ENCODE results near the gene SLMAP.

Gene SLMAP

DNA sequence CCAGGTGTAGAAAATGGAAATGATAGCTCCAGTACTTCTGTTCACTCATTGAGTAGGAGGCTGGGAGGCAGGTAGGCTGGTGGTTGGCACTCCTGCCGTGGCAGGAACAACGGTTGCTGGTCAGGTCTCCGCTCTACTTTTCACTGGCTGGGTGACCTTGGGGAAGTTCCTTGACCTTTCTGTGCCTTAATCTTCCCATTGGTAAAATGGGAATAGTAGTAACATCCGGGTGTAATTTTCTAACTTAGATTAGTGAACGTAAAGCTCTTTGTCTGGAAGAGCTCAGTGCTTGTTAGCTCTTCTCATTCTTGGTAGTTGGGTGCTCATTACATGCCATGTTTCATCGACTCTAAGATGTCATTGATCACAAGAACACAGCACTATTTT is 206.3 kb downstream of the SLMAP start:
- Histone ChIP-seq H3K9ac (ENCODE audit: low read length) (no peak overlapping the region), H2AFZ (ENCODE audit: low read length) (no peak overlapping the region), H3K27ac (ENCODE audit: low read length) (no peak overlapping the region), H3K4me3 (ENCODE audit: low read length) (no peak overlapping the region), H3K27me3 (replicated peaks; ENCODE audit: insufficient read depth, low read length) (no peaks in the 10 kb centered on the region), H4K20me1 (ENCODE audit: insufficient read depth, low read length) (no peaks in the 10 kb centered on the region), H3F3A (ENCODE audit: insufficient read depth, low read length) (no peaks in the 10 kb centered on the region), H3K4me2 (ENCODE audit: low read depth, low read length) (no peak overlapping the region), H3K4me1 (ENCODE audit: low read length) (no peaks in the 10 kb centered on the region), H3K36me3 (replicated peaks; ENCODE audit: insufficient read depth, low read length) (no peaks in the 10 kb centered on the region), H3K9me2 (replicated peaks; ENCODE audit: insufficient read depth, low read length) (no peaks in the 10 kb centered on the region), H3K9me3 (replicated peaks; ENCODE audit: insufficient read depth, low read length) (no peaks in the 10 kb centered on the region), H3K79me2 (ENCODE audit: low read length) (no peaks in the 10 kb centered on the region)
- TF ChIP-seq EZH2 (optimal IDR thresholded peaks at IDR 0.05; ENCODE audit: low read depth, low read length) (no peak), EZH2phosphoT487 (IDR thresholded peaks at IDR 0.05; ENCODE audit: low read length) (no peak)
- TF ChIP-seq, protein P1, sequence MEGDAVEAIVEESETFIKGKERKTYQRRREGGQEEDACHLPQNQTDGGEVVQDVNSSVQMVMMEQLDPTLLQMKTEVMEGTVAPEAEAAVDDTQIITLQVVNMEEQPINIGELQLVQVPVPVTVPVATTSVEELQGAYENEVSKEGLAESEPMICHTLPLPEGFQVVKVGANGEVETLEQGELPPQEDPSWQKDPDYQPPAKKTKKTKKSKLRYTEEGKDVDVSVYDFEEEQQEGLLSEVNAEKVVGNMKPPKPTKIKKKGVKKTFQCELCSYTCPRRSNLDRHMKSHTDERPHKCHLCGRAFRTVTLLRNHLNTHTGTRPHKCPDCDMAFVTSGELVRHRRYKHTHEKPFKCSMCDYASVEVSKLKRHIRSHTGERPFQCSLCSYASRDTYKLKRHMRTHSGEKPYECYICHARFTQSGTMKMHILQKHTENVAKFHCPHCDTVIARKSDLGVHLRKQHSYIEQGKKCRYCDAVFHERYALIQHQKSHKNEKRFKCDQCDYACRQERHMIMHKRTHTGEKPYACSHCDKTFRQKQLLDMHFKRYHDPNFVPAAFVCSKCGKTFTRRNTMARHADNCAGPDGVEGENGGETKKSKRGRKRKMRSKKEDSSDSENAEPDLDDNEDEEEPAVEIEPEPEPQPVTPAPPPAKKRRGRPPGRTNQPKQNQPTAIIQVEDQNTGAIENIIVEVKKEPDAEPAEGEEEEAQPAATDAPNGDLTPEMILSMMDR (IDR thresholded peaks at IDR 0.05; ENCODE audit: low read length), result no peak
- no peak for DNase-seq

DNA sequence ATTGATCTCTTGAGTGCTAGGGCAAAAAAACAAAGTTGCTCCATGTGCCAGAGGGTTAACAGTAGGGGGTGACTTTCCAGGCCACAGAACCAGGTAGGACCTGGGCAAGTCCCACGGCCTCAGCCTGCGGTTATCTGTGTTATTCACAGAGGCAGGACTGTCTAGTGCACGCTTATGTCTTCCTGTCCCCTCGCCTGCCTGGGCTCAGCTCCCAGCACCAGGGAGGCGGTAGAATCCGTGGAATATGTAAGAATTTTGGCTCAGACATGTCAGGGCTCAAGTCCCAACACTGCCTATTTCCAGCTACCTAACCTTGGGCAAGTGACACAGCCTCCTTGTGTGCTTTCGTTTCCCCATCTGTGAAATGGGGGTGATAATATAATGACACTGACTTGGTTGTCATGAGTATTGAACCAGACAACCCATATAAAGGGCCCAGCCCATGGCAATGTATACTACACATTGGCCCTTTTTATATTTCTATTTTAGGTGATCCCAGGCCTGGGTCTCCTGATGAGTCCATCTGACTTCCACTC is 207.8 kb downstream of the SLMAP start:
- H3K9me2 ChIP-seq (replicated peaks; ENCODE audit: insufficient read depth, low read length), result no peaks in the 10 kb centered on the region
- no peak overlapping the region for H3K4me2 ChIP-seq (ENCODE audit: low read depth, low read length)
- H3K4me3 ChIP-seq (ENCODE audit: low read length), result no peak overlapping the region
- H3F3A ChIP-seq (ENCODE audit: insufficient read depth, low read length), result no peaks in the 10 kb centered on the region
- H3K27me3 ChIP-seq (replicated peaks; ENCODE audit: insufficient read depth, low read length), result no peaks in the 10 kb centered on the region
- H4K20me1 ChIP-seq (ENCODE audit: insufficient read depth, low read length), result no peaks in the 10 kb centered on the region
- no peaks in the 10 kb centered on the region for H3K36me3 ChIP-seq (replicated peaks; ENCODE audit: insufficient read depth, low read length)
- H3K27ac ChIP-seq (ENCODE audit: low read length), result no peak overlapping the region
- H3K79me2 ChIP-seq (ENCODE audit: low read length), result no peaks in the 10 kb centered on the region
- TF ChIP-seq EZH2 (optimal IDR thresholded peaks at IDR 0.05; ENCODE audit: low read depth, low read length) (no peak), EZH2phosphoT487 (IDR thresholded peaks at IDR 0.05; ENCODE audit: low read length) (no peak)
- TF ChIP-seq, protein P1 (IDR thresholded peaks at IDR 0.05; ENCODE audit: low read length), result no peak
- DNase-seq, result no peak
- no peak overlapping the region for H3K9ac ChIP-seq (ENCODE audit: low read length)
- no peaks in the 10 kb centered on the region for H3K9me3 ChIP-seq (replicated peaks; ENCODE audit: insufficient read depth, low read length)
- H2AFZ ChIP-seq (ENCODE audit: low read length), result no peak overlapping the region
- H3K4me1 ChIP-seq (ENCODE audit: low read length), result no peaks in the 10 kb centered on the region

DNA sequence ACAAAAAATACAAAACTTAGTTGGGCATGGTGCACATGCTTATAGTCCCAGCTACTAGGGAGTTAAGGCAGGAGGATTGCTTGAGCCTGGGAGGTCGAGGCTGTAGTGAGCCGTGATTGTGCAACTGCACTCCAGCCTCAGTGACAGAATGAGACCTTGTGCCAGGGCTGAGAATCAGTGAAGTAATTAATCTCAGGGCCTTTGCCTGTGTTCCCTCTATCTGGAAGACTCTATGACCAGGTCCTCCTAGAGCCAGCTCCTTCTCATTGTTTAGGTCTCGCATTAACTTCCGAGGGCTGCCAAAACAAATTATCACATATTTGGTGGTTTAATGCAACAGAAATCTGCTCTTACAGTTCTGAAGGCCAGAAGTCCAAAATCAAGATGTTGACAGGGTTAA is 210.7 kb downstream of the SLMAP start:
- Histone ChIP-seq H3K4me3 (ENCODE audit: low read length) (no peak overlapping the region), H3K36me3 (replicated peaks; ENCODE audit: insufficient read depth, low read length) (no peaks in the 10 kb centered on the region), H3K4me1 (ENCODE audit: low read length) (no peaks in the 10 kb centered on the region), H3K9me3 (replicated peaks; ENCODE audit: insufficient read depth, low read length) (no peaks in the 10 kb centered on the region), H3F3A (ENCODE audit: insufficient read depth, low read length) (no peaks in the 10 kb centered on the region), H3K4me2 (ENCODE audit: low read depth, low read length) (no peak overlapping the region), H2AFZ (ENCODE audit: low read length) (no peak overlapping the region), H4K20me1 (ENCODE audit: insufficient read depth, low read length) (no peaks in the 10 kb centered on the region), H3K27me3 (replicated peaks; ENCODE audit: insufficient read depth, low read length) (no peaks in the 10 kb centered on the region), H3K9me2 (replicated peaks; ENCODE audit: insufficient read depth, low read length) (no peaks in the 10 kb centered on the region), H3K27ac (ENCODE audit: low read length) (no peak overlapping the region), H3K79me2 (ENCODE audit: low read length) (no peaks in the 10 kb centered on the region), H3K9ac (ENCODE audit: low read length) (no peak overlapping the region)
- TF ChIP-seq, protein P1 (IDR thresholded peaks at IDR 0.05; ENCODE audit: low read length), result no peak
- TF ChIP-seq EZH2 (optimal IDR thresholded peaks at IDR 0.05; ENCODE audit: low read depth, low read length) (no peak), EZH2phosphoT487 (IDR thresholded peaks at IDR 0.05; ENCODE audit: low read length) (no peak)
- no peak for DNase-seq

Data from MM.1S (cell line).